SU-DHL-6 (cell line): ENCODE data around the gene ZBTB21.

Source experiments
- H2AFZ ChIP-seq: fragments of 200-600 bp; sonication (generic); 2 replicates; pipeline ENCODE4 v1.6.1; 2014; ENCODE audit warnings: low read depth, mild to moderate bottlenecking, moderate library complexity, mixed read lengths, antibody characterized with exemption, low read length; ENCODE audit not compliant: severe bottlenecking
- H3F3A ChIP-seq: fragments of 200-600 bp; shearing (Covaris generic); 2 replicates; pipeline ENCODE4 v1.6.0; 2016; ENCODE audit warnings: antibody characterized with exemption, mild to moderate bottlenecking; ENCODE audit not compliant: insufficient read depth
- H3K27ac ChIP-seq: fragments of 200-600 bp; sonication (generic); 2 replicates; pipeline ENCODE4 v1.5.1; 2016; ENCODE audit warnings: low read depth, mild to moderate bottlenecking, low read length, moderate library complexity, mixed read lengths
- H3K27me3 ChIP-seq: fragments of 200-600 bp; sonication (generic), shearing (Covaris generic); 2 replicates; pipeline ENCODE4 v1.6.0; 2014; ENCODE audit warnings: mild to moderate bottlenecking, low read length
- H3K36me3 ChIP-seq: fragments of 200-600 bp; sonication (generic); 2 replicates; pipeline ENCODE4 v1.6.1; 2014; ENCODE audit warnings: mild to moderate bottlenecking, low read length, mixed read lengths
- H3K4me2 ChIP-seq: fragments of 300-600, 200-600 bp; shearing (Covaris generic), sonication (generic); 2 replicates; pipeline ENCODE4 v1.6.0; 2014; ENCODE audit warnings: low read length, low read depth, mild to moderate bottlenecking; ENCODE audit not compliant: poor library complexity, severe bottlenecking
- H3K4me3 ChIP-seq: fragments of 200-600 bp; sonication (generic); 2 replicates; pipeline ENCODE4 v1.5.1; 2014; ENCODE audit warnings: antibody characterized with exemption, low read length, mild to moderate bottlenecking, mixed read lengths; ENCODE audit not compliant: insufficient read depth, poor library complexity, severe bottlenecking
- H3K79me2 ChIP-seq: fragments of 200-600 bp; sonication (generic); 2 replicates; pipeline ENCODE4 v1.6.1; 2014; ENCODE audit warnings: mild to moderate bottlenecking, low read length, moderate library complexity; ENCODE audit not compliant: insufficient read depth
- H3K9ac ChIP-seq: fragments of 200-600 bp; sonication (generic); 2 replicates; pipeline ENCODE4 v1.7.0; 2014; ENCODE audit warnings: mild to moderate bottlenecking, low read length
- H3K9me2 ChIP-seq: fragments of 200-600 bp; sonication (generic); replicated peaks from 2 replicates; pipeline ENCODE4 v1.6.1; 2014; ENCODE audit warnings: low read length; ENCODE audit not compliant: insufficient read depth
- H3K9me3 ChIP-seq: fragments of 200-600 bp; sonication (generic); 2 replicates; pipeline ENCODE4 v1.6.1; 2014; ENCODE audit warnings: low read length, mixed read lengths; ENCODE audit not compliant: insufficient read depth
- H4K20me1 ChIP-seq: fragments of 200-600 bp; sonication (generic); 2 replicates; pipeline ENCODE4 v1.6.1; 2014; ENCODE audit warnings: low read depth, mild to moderate bottlenecking, antibody characterized with exemption, low read length, moderate library complexity, mixed read lengths
- CTCF ChIP-seq: fragments of 200-600 bp; sonication (generic); IDR thresholded peaks from one replicate; pipeline ENCODE4 v1.5.1; 2017; ENCODE audit warnings: antibody characterized with exemption, mild to moderate bottlenecking, low read length, moderate library complexity; ENCODE audit not compliant: insufficient read depth, poor library complexity, severe bottlenecking
- EZH2phosphoT487 ChIP-seq: fragments of 200-600 bp; sonication (generic), shearing (Covaris generic); conservative IDR thresholded peaks from 2 replicates; pipeline ENCODE4 v1.6.1; 2018; ENCODE audit warnings: mild to moderate bottlenecking, antibody characterized with exemption, low read length, moderate library complexity, mixed read lengths

The ZBTB21 gene

GRCh38 chr21:41976611-41977010 is 33.5 kb downstream of the ZBTB21 start:
- Histone ChIP-seq H3K36me3 (no peaks in the 10 kb centered on the region), H3K27ac (no peak overlapping the region), H2AFZ (no peak overlapping the region), H3K27me3 (no peaks in the 10 kb centered on the region), H3K4me3 (no peak overlapping the region), H3F3A (no peaks in the 10 kb centered on the region), H3K9me3 (peaks cover 6% of the 10 kb centered on the region; the same call in 1 of the 2 replicates), H4K20me1 (no peaks in the 10 kb centered on the region), H3K9me2 (no peaks in the 10 kb centered on the region), H3K79me2 (no peaks in the 10 kb centered on the region), H3K9ac (no peak overlapping the region), H3K4me2 (no peak overlapping the region)
- TF ChIP-seq CTCF (no peak), EZH2phosphoT487 (no peak)

- TF ChIP-seq EZH2phosphoT487 (no peak), CTCF (no peak)
- Histone ChIP-seq H3K27ac (no peak overlapping the region), H3K79me2 (no peaks in the 10 kb centered on the region), H3K27me3 (no peaks in the 10 kb centered on the region), H4K20me1 (no peaks in the 10 kb centered on the region), H3K9me3 (peaks cover 6% of the 10 kb centered on the region; the same call in 1 of the 2 replicates), H3K4me3 (no peak overlapping the region), H3K36me3 (no peaks in the 10 kb centered on the region), H3F3A (no peaks in the 10 kb centered on the region), H2AFZ (no peak overlapping the region), H3K9me2 (no peaks in the 10 kb centered on the region), H3K4me2 (no peak overlapping the region), H3K9ac (no peak overlapping the region)
These were observed 34.5 kb downstream of the ZBTB21 start for GRCh38 chr21:41975391-41976272.

- Histone ChIP-seq H3K27me3 (no peaks in the 10 kb centered on the region), H3K9me3 (peaks cover 6% of the 10 kb centered on the region; the same call in 1 of the 2 replicates), H3K9ac (no peak overlapping the region), H3K27ac (no peak overlapping the region), H3K36me3 (no peaks in the 10 kb centered on the region), H2AFZ (no peak overlapping the region), H3K9me2 (no peaks in the 10 kb centered on the region), H3K79me2 (no peaks in the 10 kb centered on the region), H3F3A (no peaks in the 10 kb centered on the region), H4K20me1 (no peaks in the 10 kb centered on the region), H3K4me2 (no peak overlapping the region), H3K4me3 (no peak overlapping the region)
- TF ChIP-seq CTCF = no peak
- TF ChIP-seq EZH2phosphoT487 = no peak
These were observed 35.5 kb downstream of the ZBTB21 start for GRCh38 chr21:41974752-41975053.
